ENCODE measurements around the gene NADK2. TPM values are rescaled to one million over a fixed set of nuclear protein-coding genes. Genes with fewer than 3 reads are reported as not detected.
"Not testable (repeated sequence)": the region's sequence is repeated elsewhere in the genome, so short reads cannot be mapped to it uniquely, and the experiment has no call there.

Gene NADK2
- total RNA-seq, 1 donor from 2014 or later, result 68.2 TPM

- H3K27me3 Mint-ChIP-seq (ENCODE audit: insufficient read depth, low read depth), result no peaks in the 10 kb centered on the region
- no peak overlapping the region for H3K4me2 ChIP-seq
- H3K27ac ChIP-seq, result no peak overlapping the region
- DNase-seq (ENCODE audit: low spot score), result no peak
- H2AFZ ChIP-seq (replicated peaks), result no peak overlapping the region
- no peaks in the 10 kb centered on the region for H3F3A ChIP-seq (ENCODE audit: low read depth)
- peaks cover 5% of the 10 kb centered on the region for H3K36me3 ChIP-seq
- H3K4me3 ChIP-seq, result no peak overlapping the region
- no peaks in the 10 kb centered on the region for H3K9me3 ChIP-seq (ENCODE audit: low read depth)
- TF ChIP-seq CTCF (IDR thresholded peaks at IDR 0.05) (no peak), EZH2 (IDR thresholded peaks at IDR 0.05) (no peak), EZH2phosphoT487 (IDR thresholded peaks at IDR 0.05) (no peak)
- no peaks in the 10 kb centered on the region for H4K20me1 ChIP-seq (ENCODE audit: low read depth)
- no peaks in the 10 kb centered on the region for H3K27me3 ChIP-seq
- no peak overlapping the region for H3K4me3 Mint-ChIP-seq
- H3K9ac ChIP-seq, result no peak overlapping the region
- H3K4me1 Mint-ChIP-seq, result peaks cover 5% of the 10 kb centered on the region
- no peaks in the 10 kb centered on the region for H3K9me3 Mint-ChIP-seq
- H3K4me1 ChIP-seq, result no peaks in the 10 kb centered on the region
- no peak overlapping the region for H3K27ac Mint-ChIP-seq
- H3K79me2 ChIP-seq (ENCODE audit: low read depth), result no peaks in the 10 kb centered on the region
- H3K36me3 Mint-ChIP-seq, result peaks cover 22% of the 10 kb centered on the region
Measured at GRCh38 chr5:36199620-36200019, 42.1 kb downstream of the NADK2 start.

- not testable (repeated sequence) for H3K27ac ChIP-seq; H2AFZ ChIP-seq (replicated peaks); DNase-seq (ENCODE audit: low spot score); H3K79me2 ChIP-seq (ENCODE audit: low read depth); H3K9me3 Mint-ChIP-seq; H3K36me3 ChIP-seq; H3K4me1 ChIP-seq; H3K27me3 Mint-ChIP-seq (ENCODE audit: insufficient read depth, low read depth); H3K27ac Mint-ChIP-seq; H3K4me3 Mint-ChIP-seq; H3K4me3 ChIP-seq; H3K27me3 ChIP-seq; H3F3A ChIP-seq (ENCODE audit: low read depth); H4K20me1 ChIP-seq (ENCODE audit: low read depth); H3K4me1 Mint-ChIP-seq; H3K9ac ChIP-seq; H3K9me3 ChIP-seq (ENCODE audit: low read depth); H3K4me2 ChIP-seq
- H3K36me3 Mint-ChIP-seq, result peaks cover 24% of the 10 kb centered on the region
Measured at GRCh38 chr5:36198783-36199182, 42.9 kb downstream of the NADK2 start.

- no peak overlapping the region for H3K9ac ChIP-seq
- no peak overlapping the region for H3K4me3 Mint-ChIP-seq
- no peaks in the 10 kb centered on the region for H3K27me3 ChIP-seq
- no peak overlapping the region for H3K27ac Mint-ChIP-seq
- H3K79me2 ChIP-seq (ENCODE audit: low read depth), result no peaks in the 10 kb centered on the region
- H3K27ac ChIP-seq, result no peak overlapping the region
- H3K36me3 ChIP-seq, result peaks cover 5% of the 10 kb centered on the region
- H3K9me3 ChIP-seq (ENCODE audit: low read depth), result no peaks in the 10 kb centered on the region
- H3K27me3 Mint-ChIP-seq (ENCODE audit: insufficient read depth, low read depth), result no peaks in the 10 kb centered on the region
- peaks cover 27% of the 10 kb centered on the region for H3K36me3 Mint-ChIP-seq
- no peak overlapping the region for H2AFZ ChIP-seq (replicated peaks)
- H3K9me3 Mint-ChIP-seq, result no peaks in the 10 kb centered on the region
- no peaks in the 10 kb centered on the region for H3K4me1 ChIP-seq
- TF ChIP-seq EZH2phosphoT487 (IDR thresholded peaks at IDR 0.05), result no peak
- no peak for TF ChIP-seq CTCF (IDR thresholded peaks at IDR 0.05)
- TF ChIP-seq EZH2 (IDR thresholded peaks at IDR 0.05), result no peak
- H3K4me1 Mint-ChIP-seq, result peaks cover 5% of the 10 kb centered on the region
- H3F3A ChIP-seq (ENCODE audit: low read depth), result no peaks in the 10 kb centered on the region
- no peak for DNase-seq (ENCODE audit: low spot score)
- H3K4me2 ChIP-seq, result no peak overlapping the region
- no peak overlapping the region for H3K4me3 ChIP-seq
- no peaks in the 10 kb centered on the region for H4K20me1 ChIP-seq (ENCODE audit: low read depth)
Measured at GRCh38 chr5:36198281-36198680, 43.4 kb downstream of the NADK2 start.

- Mint-ChIP-seq H3K27me3 (ENCODE audit: insufficient read depth, low read depth) (no peaks in the 10 kb centered on the region), H3K9me3 (peaks cover 21% of the 10 kb centered on the region), H3K36me3 (peaks cover 51% of the 10 kb centered on the region), H3K4me3 (no peak overlapping the region), H3K4me1 (no peaks in the 10 kb centered on the region), H3K27ac (no peak overlapping the region)
- Histone ChIP-seq H3K4me3 (no peak overlapping the region), H2AFZ (replicated peaks) (no peak overlapping the region), H3K9ac (no peak overlapping the region), H3K9me3 (ENCODE audit: low read depth) (no peaks in the 10 kb centered on the region), H3K4me2 (no peak overlapping the region), H3F3A (ENCODE audit: low read depth) (no peaks in the 10 kb centered on the region), H3K4me1 (no peaks in the 10 kb centered on the region), H3K27ac (no peak overlapping the region), H3K36me3 (peaks cover 15% of the 10 kb centered on the region), H4K20me1 (ENCODE audit: low read depth) (no peaks in the 10 kb centered on the region), H3K79me2 (ENCODE audit: low read depth) (no peaks in the 10 kb centered on the region), H3K27me3 (no peaks in the 10 kb centered on the region)
- DNase-seq (ENCODE audit: low spot score), result no peak
- TF ChIP-seq EZH2phosphoT487 (IDR thresholded peaks at IDR 0.05) (no peak), EZH2 (IDR thresholded peaks at IDR 0.05) (no peak), CTCF (IDR thresholded peaks at IDR 0.05) (no peak)
Measured at GRCh38 chr5:36193746-36194145, 48.0 kb downstream of the NADK2 start.

- not testable (repeated sequence) for H3K4me2 ChIP-seq; H3K27ac Mint-ChIP-seq; H3K27ac ChIP-seq; H3F3A ChIP-seq (ENCODE audit: low read depth); H3K4me1 Mint-ChIP-seq; H3K4me3 ChIP-seq; H3K9me3 ChIP-seq (ENCODE audit: low read depth); DNase-seq (ENCODE audit: low spot score); H3K4me1 ChIP-seq; H3K27me3 ChIP-seq; H3K27me3 Mint-ChIP-seq (ENCODE audit: insufficient read depth, low read depth); H3K4me3 Mint-ChIP-seq; H2AFZ ChIP-seq (replicated peaks); H4K20me1 ChIP-seq (ENCODE audit: low read depth); H3K9ac ChIP-seq; H3K79me2 ChIP-seq (ENCODE audit: low read depth)
- H3K36me3 Mint-ChIP-seq, result peaks cover 67% of the 10 kb centered on the region
- peaks cover 42% of the 10 kb centered on the region for H3K9me3 Mint-ChIP-seq
- peaks cover 24% of the 10 kb centered on the region for H3K36me3 ChIP-seq
Measured at GRCh38 chr5:36184408-36184807, 57.3 kb downstream of the NADK2 start.

All from neural progenitor cell (in vitro differentiated cells).